Measurements from ENCODE around the gene RBKS. TPM values are rescaled to one million over a fixed set of nuclear protein-coding genes. Genes with fewer than 3 reads are reported as not detected.

The RBKS gene
- total and polyA plus RNA-seq, 2 of the 13 experiments (the other 11 are each of a cell fraction or from before 2014, with no cell fraction given): 7.7 to 8.3 TPM

- TF ChIP-seq PAXIP1 (CRISPR knock-in tag; conservative IDR thresholded peaks at IDR 0.05) (peak; percentile 91), RARA (CRISPR knock-in tag; IDR thresholded peaks at IDR 0.05) (peak; percentile 93), ZFP82 (CRISPR knock-in tag; IDR thresholded peaks at IDR 0.05; ENCODE audit: borderline replicate concordance) (0 out of 2 replicates have a peak, but pooled peaks have one; percentile 49), DNMT1 (CRISPR knock-in tag; IDR thresholded peaks at IDR 0.05) (peak; percentile 73; the same call in 1 of the 2 replicates), BORCS8-MEF2B (CRISPR knock-in tag; IDR thresholded peaks at IDR 0.05) (peak; percentile 53; the same call in 1 of the 2 replicates), U2AF1 (optimal IDR thresholded peaks at IDR 0.05; ENCODE audit: low read depth, low read length) (peak; percentile 43), FOXA1 (IDR thresholded peaks at IDR 0.05) (no peak), FOXA1 (CRISPR knock-in tag; IDR thresholded peaks at IDR 0.05) (peak; percentile 43; the same call in 1 of the 2 replicates), PHF8 (CRISPR knock-in tag; IDR thresholded peaks at IDR 0.05) (0 out of 2 replicates have a peak, but pooled peaks have one; percentile 11), ATF2 (CRISPR knock-in tag; IDR thresholded peaks at IDR 0.05) (peak; percentile 41; the same call in 1 of the 2 replicates), PBX2 (CRISPR knock-in tag; IDR thresholded peaks at IDR 0.05) (0 out of 2 replicates have a peak, but pooled peaks have one; percentile 42), ZBTB21 (CRISPR knock-in tag; IDR thresholded peaks at IDR 0.05) (peak; percentile 92), SMC3 (IDR thresholded peaks at IDR 0.05; ENCODE audit: low read length) (0 out of 2 replicates have a peak, but pooled peaks have one; percentile 6), HMGXB4 (CRISPR knock-in tag; IDR thresholded peaks at IDR 0.05; ENCODE audit: borderline replicate concordance in 1 of 2, low read depth in 1 of 2) (peak in 1 of 2 experiments; percentile 15; a peak in 2 of 4 replicates), ZMYM2 (CRISPR knock-in tag; IDR thresholded peaks at IDR 0.05) (peak; percentile 73; the same call in 1 of the 2 replicates), ZNF781 (CRISPR knock-in tag; IDR thresholded peaks at IDR 0.05; ENCODE audit: borderline replicate concordance, not compliant biosample characterization) (no peak), TCF7 (IDR thresholded peaks at IDR 0.05; ENCODE audit: low read depth) (peak; percentile 34; the same call in 1 of the 2 replicates), MIER3 (CRISPR knock-in tag; IDR thresholded peaks at IDR 0.05; ENCODE audit: borderline replicate concordance) (peak; percentile 56; the same call in 1 of the 2 replicates), SNAPC2 (CRISPR knock-in tag; IDR thresholded peaks at IDR 0.05) (no peak), FOXC1 (CRISPR knock-in tag; IDR thresholded peaks at IDR 0.05; ENCODE audit: borderline replicate concordance) (peak; percentile 47; the same call in 1 of the 2 replicates), FOXK1 (CRISPR knock-in tag; IDR thresholded peaks at IDR 0.05; ENCODE audit: borderline replicate concordance, low read depth) (0 out of 2 replicates have a peak, but pooled peaks have one; percentile 17), ZSCAN22 (CRISPR knock-in tag; IDR thresholded peaks at IDR 0.05) (0 out of 2 replicates have a peak, but pooled peaks have one; percentile 57)
Observed at GRCh38 chr2:27738349-27739057, 151.7 kb downstream of the RBKS start (continued).

Data from HepG2 (cell line).